T-helper 17 cell (primary cell): ENCODE measurements around the gene PTGER2. TPM values are rescaled to one million over a fixed set of nuclear protein-coding genes. Genes with fewer than 3 reads are reported as not detected.

Experiments used
- ATAC-seq: fragments of 150-1000 bp; cut with Tn5 transposase; 2 replicates; pipeline ENCODE4 v1.10.0; 2021; ENCODE audit warnings: mild to moderate bottlenecking, moderate library complexity
- DNase-seq, 3 donors: peaks; one replicate each; pipeline versions ENCODE4 v3.0.0 to v3.0.0-alpha.2; 2020 to 2021
- H3K9me3 ChIP-seq: one replicate; pipeline ENCODE4 v1.7.0; 2013; ENCODE audit warnings: low read length, mild to moderate bottlenecking; ENCODE audit not compliant: control insufficient read depth, poor library complexity, severe bottlenecking
- H3K27ac Mint-ChIP-seq: one replicate; pipeline ENCODE4 v1.8.0; 2022; ENCODE audit warnings: mild to moderate bottlenecking, moderate library complexity, mixed read lengths
- H3K27me3 Mint-ChIP-seq: one replicate; pipeline ENCODE4 v1.8.0; 2022; ENCODE audit warnings: mixed read lengths
- H3K36me3 Mint-ChIP-seq: one replicate; pipeline ENCODE4 v1.8.0; 2022; ENCODE audit warnings: low read depth, mixed read lengths
- H3K4me1 Mint-ChIP-seq: one replicate; pipeline ENCODE4 v1.8.0; 2022; ENCODE audit warnings: mild to moderate bottlenecking, mixed read lengths
- H3K4me3 Mint-ChIP-seq: one replicate; pipeline ENCODE4 v1.8.0; 2022; ENCODE audit warnings: mild to moderate bottlenecking, moderate library complexity, mixed read lengths
- total RNA-seq, 4 donors: library from RNA in 2 of 4; stranded (reverse) in 2 of 4; gene quantifications; one replicate each; pipeline ENCODE4 v1.2.3 and lab custom pipeline; 2022 to 2026

The PTGER2 gene
- 10 to 100 TPM; 40.5 to 52.1 TPM for total RNA-seq
- total RNA-seq (lab: John Stamatoyannopoulos, UW): 68.4 to 78.7 reads per million in 2 donors

DNA sequence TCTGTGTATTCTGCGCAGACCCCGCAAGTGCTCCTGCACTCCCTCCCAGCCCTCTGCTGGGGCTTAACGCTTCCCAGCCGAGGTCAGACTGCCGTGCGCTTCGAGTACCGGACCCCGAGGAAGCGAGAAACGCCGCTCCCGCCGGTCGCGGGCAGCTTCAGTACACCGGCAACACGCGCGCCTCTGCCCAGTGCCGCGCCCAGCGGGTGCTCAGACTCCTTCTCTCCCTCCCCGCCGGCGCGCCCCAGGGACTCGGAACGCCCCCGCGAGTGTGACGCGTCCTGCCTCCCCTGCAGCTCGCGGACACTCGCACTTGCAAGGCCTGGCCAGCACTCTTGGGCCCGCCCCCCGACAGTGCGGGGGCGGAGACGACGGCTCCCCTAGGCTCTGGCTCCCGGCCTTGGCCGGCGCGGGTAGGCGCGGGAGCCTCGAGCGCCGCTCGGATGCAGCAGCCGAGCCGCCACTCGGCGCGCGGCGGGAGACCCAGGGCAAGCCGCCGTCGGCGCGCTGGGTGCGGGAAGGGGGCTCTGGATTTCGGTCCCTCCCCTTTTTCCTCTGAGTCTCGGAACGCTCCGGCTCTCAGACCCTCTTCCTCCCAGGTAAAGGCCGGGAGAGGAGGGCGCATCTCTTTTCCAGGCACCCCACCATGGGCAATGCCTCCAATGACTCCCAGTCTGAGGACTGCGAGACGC, at the start of gene PTGER2:
TSS of gene PTGER2 (plus strand) at position 410 of the 692 bp plus-strand sequence. CDS start at position 647, 237 bp downstream.
- Mint-ChIP-seq H3K27me3 (peaks cover 7% of the 10 kb centered on the region), H3K27ac (peak within 1 kb of the TSS; percentile 99), H3K4me3 (peak within 1 kb of the TSS; percentile 100), H3K4me1 (peaks cover 66% of the 10 kb centered on the region), H3K36me3 (peaks cover 27% of the 10 kb centered on the region)
- DNase-seq: peak; percentile 52 to 65 (median 58)
- no peaks in the 10 kb centered on the region for H3K9me3 ChIP-seq
- ATAC-seq: peak; percentile 68

DNA sequence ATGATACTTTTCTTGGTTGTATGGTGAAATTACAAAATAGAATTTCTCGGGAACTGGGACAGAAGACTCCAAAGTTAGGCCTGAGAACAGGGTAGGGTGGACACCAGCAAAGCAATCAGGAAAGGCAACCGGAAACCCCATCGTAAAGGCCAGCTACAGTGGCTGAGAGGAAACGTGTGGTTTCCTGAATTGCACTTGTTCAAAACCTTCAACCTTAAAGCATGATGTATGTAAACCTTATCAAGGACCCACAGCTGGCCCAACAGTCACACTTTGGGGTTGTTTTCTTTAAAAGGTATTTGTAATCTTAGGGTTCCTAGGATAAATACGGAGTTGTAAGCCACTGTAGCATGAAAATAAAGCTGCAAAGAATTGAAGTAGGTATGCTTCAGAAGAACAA, 48.9 kb upstream of the PTGER2 start:
- ATAC-seq (no peak), DNase-seq (no peak)
- Mint-ChIP-seq H3K27ac (no peak overlapping the region), H3K4me3 (no peak overlapping the region), H3K27me3 (peaks cover 26% of the 10 kb centered on the region), H3K36me3 (peaks cover 6% of the 10 kb centered on the region), H3K4me1 (peaks cover 36% of the 10 kb centered on the region)
- no peaks in the 10 kb centered on the region for H3K9me3 ChIP-seq

- no peaks in the 10 kb centered on the region for H3K9me3 ChIP-seq
- Mint-ChIP-seq H3K27me3 (peaks cover 26% of the 10 kb centered on the region), H3K4me1 (peaks cover 38% of the 10 kb centered on the region), H3K4me3 (peak overlapping the region; percentile 13), H3K27ac (peak overlapping the region; percentile 6), H3K36me3 (peaks cover 6% of the 10 kb centered on the region)
- ATAC-seq (no peak), DNase-seq (no peak)
These were observed 47.9 kb upstream of the PTGER2 start for GRCh38 chr14:52266179-52266578.

- ATAC-seq (no peak), DNase-seq (no peak)
- H3K4me3 Mint-ChIP-seq: peak overlapping the region; percentile 98
- peak overlapping the region; percentile 6 for H3K27ac Mint-ChIP-seq
- peaks cover 40% of the 10 kb centered on the region for H3K4me1 Mint-ChIP-seq
- H3K27me3 Mint-ChIP-seq: peaks cover 26% of the 10 kb centered on the region
- H3K36me3 Mint-ChIP-seq: peaks cover 6% of the 10 kb centered on the region
- no peaks in the 10 kb centered on the region for H3K9me3 ChIP-seq
These were observed 47.3 kb upstream of the PTGER2 start for GRCh38 chr14:52266782-52267181.

DNA sequence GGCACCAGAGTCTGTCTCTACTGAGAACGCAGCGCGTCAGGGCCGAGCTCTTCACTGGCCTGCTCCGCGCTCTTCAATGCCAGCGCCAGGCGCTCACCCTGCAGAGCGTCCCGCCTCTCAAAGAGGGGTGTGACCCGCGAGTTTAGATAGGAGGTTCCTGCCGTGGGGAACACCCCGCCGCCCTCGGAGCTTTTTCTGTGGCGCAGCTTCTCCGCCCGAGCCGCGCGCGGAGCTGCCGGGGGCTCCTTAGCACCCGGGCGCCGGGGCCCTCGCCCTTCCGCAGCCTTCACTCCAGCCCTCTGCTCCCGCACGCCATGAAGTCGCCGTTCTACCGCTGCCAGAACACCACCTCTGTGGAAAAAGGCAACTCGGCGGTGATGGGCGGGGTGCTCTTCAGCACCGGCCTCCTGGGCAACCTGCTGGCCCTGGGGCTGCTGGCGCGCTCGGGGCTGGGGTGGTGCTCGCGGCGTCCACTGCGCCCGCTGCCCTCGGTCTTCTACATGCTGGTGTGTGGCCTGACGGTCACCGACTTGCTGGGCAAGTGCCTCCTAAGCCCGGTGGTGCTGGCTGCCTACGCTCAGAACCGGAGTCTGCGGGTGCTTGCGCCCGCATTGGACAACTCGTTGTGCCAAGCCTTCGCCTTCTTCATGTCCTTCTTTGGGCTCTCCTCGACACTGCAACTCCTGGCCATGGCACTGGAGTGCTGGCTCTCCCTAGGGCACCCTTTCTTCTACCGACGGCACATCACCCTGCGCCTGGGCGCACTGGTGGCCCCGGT, 46.4 kb upstream of the PTGER2 start, which contains the start of gene PTGDR:
TSS of gene PTGDR (plus strand) at position 198 of the 778 bp plus-strand sequence. CDS start at position 315, 117 bp downstream.
- Mint-ChIP-seq H3K4me1 (peaks cover 43% of the 10 kb centered on the region), H3K27ac (peak within 1 kb of the TSS; percentile 6), H3K4me3 (peak within 1 kb of the TSS; percentile 98), H3K36me3 (peaks cover 5% of the 10 kb centered on the region), H3K27me3 (peaks cover 29% of the 10 kb centered on the region)
- H3K9me3 ChIP-seq: no peaks in the 10 kb centered on the region
- peak; percentile 81 for ATAC-seq
- DNase-seq: peak in 1 of 3 donors; percentile 11

DNA sequence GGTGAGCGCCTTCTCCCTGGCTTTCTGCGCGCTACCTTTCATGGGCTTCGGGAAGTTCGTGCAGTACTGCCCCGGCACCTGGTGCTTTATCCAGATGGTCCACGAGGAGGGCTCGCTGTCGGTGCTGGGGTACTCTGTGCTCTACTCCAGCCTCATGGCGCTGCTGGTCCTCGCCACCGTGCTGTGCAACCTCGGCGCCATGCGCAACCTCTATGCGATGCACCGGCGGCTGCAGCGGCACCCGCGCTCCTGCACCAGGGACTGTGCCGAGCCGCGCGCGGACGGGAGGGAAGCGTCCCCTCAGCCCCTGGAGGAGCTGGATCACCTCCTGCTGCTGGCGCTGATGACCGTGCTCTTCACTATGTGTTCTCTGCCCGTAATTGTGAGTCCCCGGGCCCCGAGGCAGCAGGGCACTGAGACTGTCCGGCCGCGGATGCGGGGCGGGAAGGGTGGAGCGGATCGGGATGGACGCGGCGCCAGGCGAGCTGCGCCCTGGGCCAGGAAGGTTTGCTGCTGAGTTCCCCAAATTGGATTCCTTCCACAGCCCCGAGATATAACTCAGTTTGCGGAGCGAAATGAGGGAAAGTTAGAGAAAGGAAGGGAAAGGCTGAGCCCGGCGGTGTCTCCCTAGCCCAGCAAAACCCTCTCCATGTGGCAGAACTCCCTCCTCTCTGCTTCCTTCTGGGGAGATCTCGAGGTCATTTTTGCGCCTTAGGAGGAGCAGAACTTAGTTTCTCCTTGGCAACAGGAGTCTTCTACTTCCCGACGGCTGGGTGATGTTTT, 45.6 kb upstream of the PTGER2 start:
- ATAC-seq (peak; percentile 65), DNase-seq (no peak)
- H3K4me1 Mint-ChIP-seq: peaks cover 44% of the 10 kb centered on the region
- peaks cover 30% of the 10 kb centered on the region for H3K27me3 Mint-ChIP-seq
- H3K9me3 ChIP-seq: no peaks in the 10 kb centered on the region
- peak overlapping the region; percentile 98 for H3K4me3 Mint-ChIP-seq
- peaks cover 4% of the 10 kb centered on the region for H3K36me3 Mint-ChIP-seq
- peak overlapping the region; percentile 14 for H3K27ac Mint-ChIP-seq

DNA sequence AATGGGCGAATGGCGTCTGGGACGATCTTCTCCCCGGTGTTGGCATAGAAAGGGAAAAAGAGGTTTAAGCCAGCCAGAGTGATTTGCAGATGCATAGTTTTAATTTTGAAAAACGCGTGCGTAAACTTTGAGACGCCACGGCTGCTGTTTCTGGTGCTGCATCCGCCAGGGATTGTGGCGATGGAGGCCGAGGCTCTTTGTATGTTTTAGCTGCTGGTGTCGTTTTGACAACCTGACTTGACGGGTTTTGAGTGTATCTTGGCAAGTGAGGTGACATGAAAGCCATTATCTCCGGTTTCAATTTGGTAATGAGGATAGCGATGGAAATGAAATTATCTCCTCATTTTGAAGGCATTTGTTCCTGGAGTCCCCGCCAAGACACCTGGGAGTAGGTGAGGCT, 45.0 kb upstream of the PTGER2 start:
- Mint-ChIP-seq H3K36me3 (peaks cover 4% of the 10 kb centered on the region), H3K4me3 (peak overlapping the region; percentile 98), H3K27me3 (peaks cover 30% of the 10 kb centered on the region), H3K4me1 (peaks cover 44% of the 10 kb centered on the region), H3K27ac (peak overlapping the region; percentile 14)
- DNase-seq (no peak), ATAC-seq (no peak)
- no peaks in the 10 kb centered on the region for H3K9me3 ChIP-seq

- peaks cover 4% of the 10 kb centered on the region for H3K36me3 Mint-ChIP-seq
- no peak overlapping the region for H3K27ac Mint-ChIP-seq
- H3K27me3 Mint-ChIP-seq: peaks cover 30% of the 10 kb centered on the region
- H3K4me1 Mint-ChIP-seq: peaks cover 43% of the 10 kb centered on the region
- no peak overlapping the region for H3K4me3 Mint-ChIP-seq
- DNase-seq: no peak
- no peak for ATAC-seq
- no peaks in the 10 kb centered on the region for H3K9me3 ChIP-seq
These were observed 44.1 kb upstream of the PTGER2 start for GRCh38 chr14:52269982-52270381.

- Mint-ChIP-seq H3K27ac (peak overlapping the region; percentile 29), H3K27me3 (peaks cover 30% of the 10 kb centered on the region), H3K36me3 (peaks cover 4% of the 10 kb centered on the region), H3K4me3 (no peak overlapping the region), H3K4me1 (peaks cover 29% of the 10 kb centered on the region)
- ATAC-seq (no peak), DNase-seq (no peak)
- no peaks in the 10 kb centered on the region for H3K9me3 ChIP-seq
These were observed 42.6 kb upstream of the PTGER2 start for GRCh38 chr14:52271538-52271937.

- H3K4me3 Mint-ChIP-seq: no peak overlapping the region
- peaks cover 25% of the 10 kb centered on the region for H3K4me1 Mint-ChIP-seq
- no peak for DNase-seq
- ATAC-seq: peak; percentile 45
- peaks cover 22% of the 10 kb centered on the region for H3K27me3 Mint-ChIP-seq
- peak overlapping the region; percentile 29 for H3K27ac Mint-ChIP-seq
- H3K9me3 ChIP-seq: no peaks in the 10 kb centered on the region
- H3K36me3 Mint-ChIP-seq: peaks cover 4% of the 10 kb centered on the region
These were observed 41.7 kb upstream of the PTGER2 start for GRCh38 chr14:52272375-52272774.

- H3K9me3 ChIP-seq: no peaks in the 10 kb centered on the region
- Mint-ChIP-seq H3K27ac (no peak overlapping the region), H3K27me3 (peaks cover 4% of the 10 kb centered on the region), H3K36me3 (no peaks in the 10 kb centered on the region), H3K4me3 (no peak overlapping the region), H3K4me1 (peaks cover 15% of the 10 kb centered on the region)
- ATAC-seq (no peak), DNase-seq (no peak)
These were observed 38.7 kb upstream of the PTGER2 start for GRCh38 chr14:52275372-52275771.

GRCh38 chr14:52277552-52277951, 36.6 kb upstream of the PTGER2 start:
- peaks cover 3% of the 10 kb centered on the region for H3K27me3 Mint-ChIP-seq
- no peak overlapping the region for H3K4me3 Mint-ChIP-seq
- H3K36me3 Mint-ChIP-seq: no peaks in the 10 kb centered on the region
- DNase-seq (no peak), ATAC-seq (no peak)
- no peaks in the 10 kb centered on the region for H3K9me3 ChIP-seq
- no peak overlapping the region for H3K27ac Mint-ChIP-seq
- H3K4me1 Mint-ChIP-seq: peaks cover 24% of the 10 kb centered on the region

GRCh38 chr14:52279408-52279807, 34.7 kb upstream of the PTGER2 start:
- no peaks in the 10 kb centered on the region for H3K27me3 Mint-ChIP-seq
- ATAC-seq (no peak), DNase-seq (no peak)
- no peak overlapping the region for H3K4me3 Mint-ChIP-seq
- H3K9me3 ChIP-seq: no peaks in the 10 kb centered on the region
- peaks cover 2% of the 10 kb centered on the region for H3K36me3 Mint-ChIP-seq
- no peak overlapping the region for H3K27ac Mint-ChIP-seq
- peaks cover 21% of the 10 kb centered on the region for H3K4me1 Mint-ChIP-seq
